ENCODE measurements around the gene LEPROT.
"Not testable (repeated sequence)": the region's sequence is repeated elsewhere in the genome, so short reads cannot be mapped to it uniquely, and the experiment has no call there.

Gene LEPROT

DNA sequence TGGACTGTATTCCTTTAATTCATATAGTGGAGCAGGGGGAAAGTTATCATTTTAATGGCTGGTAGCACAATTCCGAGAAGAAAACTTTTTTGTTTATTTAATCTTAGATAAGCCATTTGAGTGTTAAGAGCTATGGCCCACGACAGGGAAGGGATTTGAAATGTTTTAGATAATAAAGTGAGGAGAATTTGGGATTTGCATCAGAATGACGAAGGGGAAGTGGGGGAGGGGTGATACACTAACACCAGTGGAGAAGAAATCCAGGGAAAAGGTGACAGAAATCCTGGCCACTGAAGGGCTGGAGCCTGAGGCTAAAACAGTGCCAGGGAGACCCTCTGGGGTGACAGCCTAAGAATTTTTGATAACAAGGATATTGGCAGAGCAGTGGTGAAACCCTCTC is 21.0 kb downstream of the LEPROT start:
- no peak for DNase-seq

DNA sequence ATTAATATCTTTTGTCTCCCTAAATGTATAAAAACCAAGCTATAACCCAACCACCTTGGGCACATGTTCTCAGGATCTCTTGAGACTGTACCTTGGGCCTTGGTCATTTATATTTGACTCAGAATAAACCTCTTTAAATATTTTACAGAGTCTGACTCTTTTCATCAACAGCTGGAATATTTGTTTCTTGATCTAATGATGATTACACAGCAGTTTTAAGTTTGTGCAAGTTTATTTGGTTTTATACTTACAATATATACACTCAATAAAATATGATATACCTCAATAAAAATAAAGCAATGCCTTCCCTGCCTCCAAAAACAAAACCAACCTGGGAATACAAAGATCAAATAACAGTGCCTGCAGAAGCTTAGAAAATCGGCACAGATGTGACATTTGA is 22.0 kb downstream of the LEPROT start:
- no peak for DNase-seq

GRCh38 chr1:65443647-65444046 is 23.2 kb downstream of the LEPROT start:
- no peak for DNase-seq

- no peak for DNase-seq
Measured at GRCh38 chr1:65444128-65444640, 23.7 kb downstream of the LEPROT start.

DNA sequence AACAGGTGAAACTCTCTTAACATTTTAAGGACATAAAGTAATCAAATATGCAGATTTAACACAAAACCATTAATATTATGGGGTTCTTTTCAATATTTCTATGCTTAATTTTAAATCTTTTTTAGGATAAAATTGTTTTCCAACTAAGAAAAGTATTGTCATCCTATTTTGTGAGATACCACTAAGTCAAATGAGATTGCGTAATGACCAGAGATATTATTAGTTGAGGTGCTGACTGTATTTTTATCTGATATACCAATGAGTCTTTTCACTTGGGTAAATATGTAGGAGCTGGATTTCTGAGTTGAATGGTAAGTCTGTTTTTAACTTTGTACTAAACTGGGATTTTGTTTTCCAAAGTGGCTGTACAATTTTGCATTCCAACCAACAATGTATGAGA is 25.4 kb downstream of the LEPROT start:
- no peak for DNase-seq

DNA sequence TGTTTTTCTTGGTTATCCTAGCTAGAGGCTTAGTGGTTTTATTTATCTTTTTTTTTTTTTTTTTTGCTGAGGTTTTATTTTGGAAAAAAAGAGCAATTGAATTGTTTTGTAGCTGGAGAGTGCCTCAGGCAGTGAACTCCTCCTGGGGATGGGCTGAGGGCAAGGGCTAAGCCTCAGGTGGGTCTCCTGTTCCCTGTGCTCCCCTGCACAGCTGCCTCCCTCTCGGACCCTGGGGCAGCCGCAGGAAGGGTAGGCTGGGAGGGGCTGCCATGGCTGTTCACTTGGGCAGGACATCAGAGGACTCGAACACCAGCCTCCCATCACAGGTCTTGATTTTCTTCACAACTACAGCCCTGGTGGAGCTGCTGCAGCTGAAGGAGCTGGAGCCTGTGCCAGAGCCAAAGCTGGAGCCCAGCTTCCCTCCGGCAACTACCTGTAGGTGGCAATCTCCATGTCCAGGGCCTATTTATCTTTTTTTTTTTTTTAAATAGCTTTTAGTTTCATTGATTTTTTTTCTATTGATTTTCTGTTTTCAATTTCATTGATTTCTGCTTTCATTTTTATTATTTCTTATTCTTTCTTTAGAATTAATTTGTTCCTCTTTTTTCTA is 28.9 kb downstream of the LEPROT start:
- no peak for DNase-seq

- DNase-seq: not testable (repeated sequence)
Measured at GRCh38 chr1:65455678-65456077, 35.2 kb downstream of the LEPROT start.

DNA sequence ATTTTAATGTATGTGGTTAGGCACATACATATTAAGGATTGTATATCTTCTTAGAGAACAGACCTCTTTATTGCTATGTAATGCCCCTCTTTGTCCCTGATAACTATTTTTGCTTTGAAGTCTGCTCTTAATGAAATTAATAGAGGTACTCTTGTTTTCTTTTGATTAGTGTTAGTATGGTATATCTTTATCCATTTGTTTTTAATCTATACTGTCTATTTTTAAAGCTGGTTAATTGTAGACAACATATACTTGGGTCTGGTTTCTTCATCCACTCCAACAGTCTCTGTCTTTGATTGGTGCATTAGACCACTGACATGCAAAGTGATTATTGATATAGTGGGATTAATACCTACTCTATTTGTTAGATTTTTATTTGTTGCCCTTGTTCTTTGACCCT is 36.0 kb downstream of the LEPROT start:
- no peak for DNase-seq

DNA sequence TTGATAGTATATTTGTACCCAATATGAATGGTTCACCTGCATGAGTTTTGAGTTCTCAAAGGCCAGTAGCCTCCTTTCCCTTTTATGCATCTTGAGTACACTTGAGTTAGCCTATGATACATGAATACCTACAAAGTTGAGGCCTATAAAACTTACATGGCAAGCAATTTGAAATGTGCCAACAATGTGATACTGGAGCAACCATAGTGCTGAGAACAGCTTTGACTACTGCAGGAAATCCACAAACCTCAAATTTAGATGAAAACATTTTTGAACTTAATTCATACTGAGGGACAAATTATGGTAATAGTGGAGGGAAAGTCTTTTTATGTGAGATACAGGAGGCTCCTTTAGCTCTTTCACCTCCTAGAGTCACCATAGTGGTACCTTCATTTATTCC is 37.4 kb downstream of the LEPROT start:
- no peak for DNase-seq

- DNase-seq: no peak
Measured at GRCh38 chr1:65458730-65459396, 38.4 kb downstream of the LEPROT start.

DNA sequence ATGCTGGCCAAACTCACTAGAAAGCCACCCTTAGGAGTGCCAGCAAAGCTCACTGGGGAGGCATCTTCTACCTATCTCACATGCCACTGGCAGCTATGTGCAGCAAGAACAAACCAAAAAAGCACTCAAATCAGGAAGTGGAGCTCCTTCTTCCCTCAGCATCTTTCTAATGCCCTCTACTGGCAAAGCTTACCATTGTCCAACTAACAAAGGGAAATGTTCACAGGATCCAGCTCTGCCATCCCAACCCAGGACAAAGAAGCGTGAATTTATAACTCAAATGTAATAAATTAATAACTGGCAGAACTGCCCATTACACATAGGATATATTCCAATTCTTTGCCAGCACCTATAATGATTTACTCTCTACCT is 38.9 kb downstream of the LEPROT start:
- peak; percentile 8 for DNase-seq

GRCh38 chr1:65465837-65466236 is 45.4 kb downstream of the LEPROT start:
- not testable (repeated sequence) for DNase-seq

- no peak for DNase-seq
Measured at GRCh38 chr1:65467536-65467935, 47.1 kb downstream of the LEPROT start.

GRCh38 chr1:65469126-65469888 is 48.8 kb downstream of the LEPROT start:
- no peak for DNase-seq

DNA sequence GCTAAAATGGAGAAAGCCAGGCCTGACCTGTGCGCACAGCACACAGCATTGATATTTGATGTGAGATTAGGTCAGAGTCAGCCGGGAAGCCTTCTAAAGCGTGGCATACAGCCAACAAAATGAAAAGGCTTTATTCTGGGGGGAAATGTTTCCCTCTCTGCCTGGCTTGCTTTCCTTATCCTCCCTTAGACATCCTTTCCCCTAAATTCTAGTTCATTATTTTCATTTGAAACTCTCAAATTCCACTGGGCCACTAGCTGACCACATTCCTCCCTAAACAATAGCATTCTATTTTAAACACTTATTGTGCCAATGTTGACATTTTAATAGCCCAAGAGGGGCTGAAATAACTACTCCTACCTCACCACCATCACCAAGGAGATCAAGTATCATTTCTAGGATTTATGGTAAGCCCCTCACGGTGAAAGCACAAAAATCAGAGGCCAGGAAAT is 49.4 kb downstream of the LEPROT start:
- DNase-seq: no peak

DNA sequence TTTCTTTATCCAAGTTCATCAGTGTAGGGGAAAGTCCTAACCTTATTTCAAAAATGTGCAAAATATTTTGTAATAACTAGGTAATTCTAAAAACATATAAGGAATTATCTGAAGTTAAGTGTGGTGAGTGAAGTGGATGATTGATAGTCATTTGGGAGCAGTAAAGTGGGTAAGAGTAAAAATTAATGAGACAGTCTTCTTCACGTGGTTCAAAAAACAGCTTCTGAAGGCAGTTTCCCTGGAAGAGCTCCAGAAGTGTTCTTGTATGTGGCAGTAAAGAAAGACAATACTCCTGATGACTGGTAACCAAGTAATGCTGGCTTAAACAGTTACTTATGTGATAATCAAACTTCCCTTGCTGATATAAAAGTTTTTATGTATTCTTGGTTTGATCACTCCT is 50.3 kb downstream of the LEPROT start:
- DNase-seq: no peak

DNA sequence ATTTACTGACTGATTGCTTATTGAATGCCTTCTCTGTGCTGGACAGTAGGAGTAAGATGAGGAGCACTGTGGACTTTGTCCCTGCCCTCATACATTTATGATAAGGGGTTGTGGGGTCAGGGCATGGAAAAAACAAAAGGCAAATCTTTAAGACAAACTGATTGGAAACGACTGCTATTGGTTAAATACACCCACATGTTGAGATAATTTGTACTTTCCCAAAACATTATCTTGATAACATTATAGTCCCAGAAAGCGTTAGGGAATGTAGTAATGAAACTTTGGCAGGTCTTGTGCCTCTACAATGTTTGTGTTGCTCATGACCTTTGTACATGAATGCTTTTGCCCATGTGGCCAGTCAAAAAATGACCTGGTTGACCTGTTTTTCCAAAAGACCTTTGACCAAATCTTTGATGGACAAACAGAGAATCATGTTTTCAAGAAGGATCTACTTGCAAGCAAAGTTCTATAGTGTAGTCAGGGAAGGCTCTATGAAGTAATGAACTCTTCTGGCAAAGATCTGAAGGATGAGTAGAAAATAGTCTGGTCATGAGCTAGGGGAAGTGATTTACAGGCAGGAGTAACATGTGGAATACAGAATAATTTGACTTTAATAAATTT is 50.9 kb downstream of the LEPROT start:
- DNase-seq: no peak

- DNase-seq: no peak
Measured at GRCh38 chr1:65471861-65472332, 51.4 kb downstream of the LEPROT start.

DNA sequence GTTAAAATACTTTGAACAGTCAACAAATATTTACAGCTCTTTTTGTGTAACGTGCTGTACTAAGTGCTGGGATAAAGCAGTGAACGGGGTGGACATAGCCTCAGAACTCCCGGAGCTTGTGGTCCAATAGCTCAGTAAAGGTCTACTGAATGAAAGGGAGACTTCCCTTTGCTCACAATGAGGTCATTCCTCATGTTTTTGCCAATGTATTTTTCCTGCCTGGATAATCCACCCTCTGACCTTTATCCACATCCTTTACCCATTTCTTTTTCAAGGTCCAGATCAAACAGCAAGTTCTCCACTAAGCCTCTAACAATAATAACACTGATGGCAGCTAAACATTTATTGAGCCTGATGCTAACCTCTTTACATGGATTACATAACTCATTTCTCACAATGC is 55.9 kb downstream of the LEPROT start:
- DNase-seq: no peak

DNA sequence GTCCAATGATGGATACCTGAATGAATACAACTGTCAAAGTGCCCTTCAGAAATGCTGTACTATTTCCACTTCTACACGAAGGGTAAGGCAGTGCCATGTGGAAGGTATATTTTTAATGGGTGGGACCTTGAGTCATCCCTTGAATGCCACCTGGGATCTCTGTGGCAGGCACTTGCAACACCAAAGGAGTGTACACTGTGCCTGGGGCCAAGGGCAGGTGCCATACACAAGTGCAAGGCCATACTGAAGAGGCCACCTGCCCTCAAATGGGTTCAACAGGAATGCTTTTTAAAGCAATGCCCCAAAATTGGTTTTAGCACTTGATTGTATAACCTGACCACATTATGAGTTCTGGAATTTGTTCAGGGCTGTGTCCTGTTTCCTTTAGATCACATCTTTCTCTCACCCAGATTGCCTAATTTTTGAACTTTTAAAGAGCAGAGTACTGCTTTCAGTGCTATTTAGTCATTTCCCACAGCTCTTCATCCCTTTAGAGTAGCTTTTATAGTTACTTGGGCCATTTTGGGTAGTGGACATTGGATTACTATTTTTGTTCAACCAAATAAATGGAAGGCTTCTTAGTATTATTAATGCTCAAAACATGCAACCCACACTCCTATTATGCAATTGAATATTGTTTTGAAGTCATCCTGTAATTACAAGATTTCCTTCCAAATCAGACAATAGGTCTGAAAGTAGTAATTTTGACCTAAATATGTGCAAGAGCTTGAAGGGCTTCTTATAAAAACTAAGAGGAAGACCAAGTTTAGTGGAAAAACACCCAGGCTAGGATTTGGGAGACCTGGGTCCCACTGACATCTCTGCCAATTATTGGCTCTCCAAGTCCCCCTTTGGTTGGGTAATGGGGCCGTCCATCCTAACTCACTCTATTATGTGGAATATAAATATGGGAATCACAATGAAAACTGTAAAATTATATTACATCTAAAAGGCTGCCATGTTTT is 57.2 kb downstream of the LEPROT start:
- no peak for DNase-seq

DNA sequence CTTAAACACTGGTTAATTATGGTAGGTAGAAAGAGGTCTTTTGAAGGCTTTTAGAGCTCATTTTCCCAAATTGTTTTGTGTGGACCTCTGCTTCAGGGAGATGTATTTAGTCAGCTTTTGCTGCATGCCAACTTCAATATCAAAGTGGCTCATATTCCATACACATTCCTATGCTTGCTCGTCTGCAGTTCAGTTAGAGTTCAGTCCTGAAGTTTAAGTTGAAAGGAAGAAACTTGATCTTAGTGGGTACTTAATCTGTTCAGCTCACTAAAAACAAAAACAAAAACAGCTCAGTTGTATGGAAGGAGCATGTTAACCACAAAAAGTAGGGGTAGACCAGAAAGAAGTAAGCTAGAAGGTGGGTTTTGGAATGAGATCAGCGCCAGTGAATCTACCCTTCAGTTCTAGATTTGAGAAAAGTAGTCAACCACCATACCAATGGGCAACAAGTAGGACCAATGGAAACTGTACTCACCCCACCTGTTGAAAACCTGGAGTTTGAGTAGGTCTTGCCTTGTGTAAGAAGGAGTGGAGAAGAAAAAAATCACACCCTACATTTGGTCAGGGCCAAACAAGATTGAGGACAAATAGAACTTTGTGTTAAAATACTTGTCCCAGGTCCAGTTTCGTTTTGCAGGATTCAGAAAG is 58.0 kb downstream of the LEPROT start:
- no peak for DNase-seq

All from 8988T (cell line).